ENCODE data around the gene PIP4K2A. TPM values are rescaled to one million over a fixed set of nuclear protein-coding genes. Genes with fewer than 3 reads are reported as not detected.
A peak's percentile ranks its signal among the peaks of the same experiment; 100 is the strongest.

PIP4K2A gene
- total RNA-seq, 1 donor from 2014 or later, result 102 TPM

GRCh38 chr10:22711373-22711772 lies 3.0 kb downstream of the PIP4K2A start:
- no peak for ATAC-seq (ENCODE audit: low read depth)
- TF ChIP-seq, protein P1, sequence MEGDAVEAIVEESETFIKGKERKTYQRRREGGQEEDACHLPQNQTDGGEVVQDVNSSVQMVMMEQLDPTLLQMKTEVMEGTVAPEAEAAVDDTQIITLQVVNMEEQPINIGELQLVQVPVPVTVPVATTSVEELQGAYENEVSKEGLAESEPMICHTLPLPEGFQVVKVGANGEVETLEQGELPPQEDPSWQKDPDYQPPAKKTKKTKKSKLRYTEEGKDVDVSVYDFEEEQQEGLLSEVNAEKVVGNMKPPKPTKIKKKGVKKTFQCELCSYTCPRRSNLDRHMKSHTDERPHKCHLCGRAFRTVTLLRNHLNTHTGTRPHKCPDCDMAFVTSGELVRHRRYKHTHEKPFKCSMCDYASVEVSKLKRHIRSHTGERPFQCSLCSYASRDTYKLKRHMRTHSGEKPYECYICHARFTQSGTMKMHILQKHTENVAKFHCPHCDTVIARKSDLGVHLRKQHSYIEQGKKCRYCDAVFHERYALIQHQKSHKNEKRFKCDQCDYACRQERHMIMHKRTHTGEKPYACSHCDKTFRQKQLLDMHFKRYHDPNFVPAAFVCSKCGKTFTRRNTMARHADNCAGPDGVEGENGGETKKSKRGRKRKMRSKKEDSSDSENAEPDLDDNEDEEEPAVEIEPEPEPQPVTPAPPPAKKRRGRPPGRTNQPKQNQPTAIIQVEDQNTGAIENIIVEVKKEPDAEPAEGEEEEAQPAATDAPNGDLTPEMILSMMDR (IDR thresholded peaks at IDR 0.05), result no peak
- intact Hi-C loops (cut with micrococcal nuclease), result loop anchor here (5.0 to 10.0 kb wide), 3 partner anchors 369 to 709 kb away; partner anchors contain the start of genes DNAJC1 and MSRB2
- CTCF ChIA-PET, result no interaction called here
- POLR2A ChIA-PET, result interaction anchor here (1.5 kb wide), 1 partner anchor 10 kb away, joined by 4 read pairs; no protein-coding TSS in a partner anchor
- H3K9me3 Mint-ChIP-seq, result no peaks in the 10 kb centered on the region
- H3K36me3 Mint-ChIP-seq (ENCODE audit: low read depth), result peaks cover 10% of the 10 kb centered on the region
- peak overlapping the region; percentile 35 for H3K27ac Mint-ChIP-seq
- DNase-seq, result no peak
- H3K4me1 Mint-ChIP-seq, result peaks cover 65% of the 10 kb centered on the region
- H3K4me3 Mint-ChIP-seq, result peak overlapping the region; percentile 62
- H3K27me3 Mint-ChIP-seq, result no peaks in the 10 kb centered on the region

DNA sequence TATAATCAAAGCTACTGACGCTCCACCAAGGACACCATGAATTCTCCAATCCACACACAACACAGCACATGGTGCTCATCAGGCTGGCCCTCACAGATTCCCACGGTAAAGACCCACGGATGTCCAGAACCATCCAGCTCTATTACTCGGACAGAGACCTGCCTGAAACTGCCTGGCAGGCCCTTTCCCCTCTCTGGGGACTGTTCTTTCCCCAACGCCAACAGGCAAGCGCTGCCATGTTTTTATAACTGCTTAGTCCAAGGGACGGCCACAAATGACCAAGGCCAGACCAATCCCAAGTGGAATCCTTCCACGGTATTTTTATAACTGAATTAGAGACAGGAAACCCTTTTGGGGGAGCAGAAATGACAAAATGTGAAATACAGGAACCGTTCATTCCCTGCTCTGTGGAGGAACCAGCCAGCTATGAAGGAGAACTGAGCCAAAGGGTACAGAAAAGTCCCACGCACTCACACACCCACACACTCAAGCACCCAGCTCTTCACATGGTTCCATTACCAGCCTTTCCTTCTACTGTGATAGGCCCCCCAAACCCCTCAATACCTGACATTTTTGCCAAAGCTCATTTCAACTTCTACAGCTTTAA lies 4.1 kb downstream of the PIP4K2A start:
- peak overlapping the region; percentile 79 for H3K27ac Mint-ChIP-seq
- H3K9me3 Mint-ChIP-seq, result no peaks in the 10 kb centered on the region
- no peaks in the 10 kb centered on the region for H3K27me3 Mint-ChIP-seq
- TF ChIP-seq, protein P1 (IDR thresholded peaks at IDR 0.05), result no peak
- H3K4me1 Mint-ChIP-seq, result peaks cover 75% of the 10 kb centered on the region
- intact Hi-C loops (cut with micrococcal nuclease), result loop anchor here (1.0 to 10.0 kb wide), 4 partner anchors 14 to 708 kb away; partner anchors contain the start of genes DNAJC1 and MSRB2
- peak overlapping the region; percentile 62 for H3K4me3 Mint-ChIP-seq
- DNase-seq, result no peak
- CTCF ChIA-PET, result no interaction called here
- POLR2A ChIA-PET, result interaction anchor here (0.6 to 1.7 kb wide), 5 partner anchors 9 to 97 kb away, joined by 3 to 9 read pairs (median 4); no protein-coding TSS in a partner anchor
- peaks cover 16% of the 10 kb centered on the region for H3K36me3 Mint-ChIP-seq (ENCODE audit: low read depth)
- ATAC-seq (ENCODE audit: low read depth), result peak; percentile 11

GRCh38 chr10:22708772-22709171 lies 5.6 kb downstream of the PIP4K2A start:
- POLR2A ChIA-PET, result no interaction called here
- Mint-ChIP-seq H3K36me3 (ENCODE audit: low read depth) (peaks cover 14% of the 10 kb centered on the region), H3K4me3 (no peak overlapping the region)

DNA sequence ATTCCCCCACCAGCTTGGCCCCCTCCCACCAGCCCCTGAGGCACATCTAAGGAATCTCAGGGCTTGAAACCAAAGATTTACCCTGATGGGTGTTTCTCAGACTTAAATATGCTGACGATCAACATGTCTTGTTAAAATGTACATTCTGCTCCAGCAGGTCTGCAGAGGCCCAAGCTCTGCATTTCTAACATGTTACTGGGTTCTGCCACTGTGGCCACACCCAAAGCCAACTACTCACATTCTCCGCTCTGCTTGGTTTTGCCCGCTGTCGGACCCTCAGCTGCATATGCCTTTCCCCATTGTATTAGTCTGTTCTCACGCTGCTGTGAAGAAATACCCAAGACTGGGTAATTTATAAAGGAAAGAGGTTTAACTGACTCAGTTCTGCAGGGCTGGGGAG lies 8.9 kb downstream of the PIP4K2A start:
- TF ChIP-seq, protein P1 (IDR thresholded peaks at IDR 0.05), result no peak
- Mint-ChIP-seq H3K9me3 (no peaks in the 10 kb centered on the region), H3K4me3 (peak overlapping the region; percentile 29), H3K27me3 (no peaks in the 10 kb centered on the region), H3K4me1 (peaks cover 92% of the 10 kb centered on the region), H3K36me3 (ENCODE audit: low read depth) (peaks cover 21% of the 10 kb centered on the region), H3K27ac (peak overlapping the region; percentile 86)
- intact Hi-C loops (cut with micrococcal nuclease), result loop anchor here (2.0 kb wide), 1 partner anchor 75 kb away; no protein-coding TSS in a partner anchor
- POLR2A ChIA-PET, result interaction anchor here (1.2 to 2.3 kb wide), 2 partner anchors 8 to 22 kb away, joined by 3 to 19 read pairs; no protein-coding TSS in a partner anchor
- ATAC-seq (ENCODE audit: low read depth) (no peak), DNase-seq (no peak)
- CTCF ChIA-PET, result interaction anchor here (1.1 kb wide), 1 partner anchor 17 kb away, joined by 3 read pairs; no protein-coding TSS in a partner anchor

More at GRCh38 chr10:22708772-22709171, 5.6 kb downstream of the PIP4K2A start:
- no peaks in the 10 kb centered on the region for H3K27me3 Mint-ChIP-seq
- intact Hi-C loops (cut with micrococcal nuclease), result no loop called here
- no peak overlapping the region for H3K27ac Mint-ChIP-seq
- DNase-seq, result no peak
- CTCF ChIA-PET, result no interaction called here
- no peaks in the 10 kb centered on the region for H3K9me3 Mint-ChIP-seq
- TF ChIP-seq, protein P1 (IDR thresholded peaks at IDR 0.05), result no peak
- peaks cover 85% of the 10 kb centered on the region for H3K4me1 Mint-ChIP-seq
- no peak for ATAC-seq (ENCODE audit: low read depth)

DNA sequence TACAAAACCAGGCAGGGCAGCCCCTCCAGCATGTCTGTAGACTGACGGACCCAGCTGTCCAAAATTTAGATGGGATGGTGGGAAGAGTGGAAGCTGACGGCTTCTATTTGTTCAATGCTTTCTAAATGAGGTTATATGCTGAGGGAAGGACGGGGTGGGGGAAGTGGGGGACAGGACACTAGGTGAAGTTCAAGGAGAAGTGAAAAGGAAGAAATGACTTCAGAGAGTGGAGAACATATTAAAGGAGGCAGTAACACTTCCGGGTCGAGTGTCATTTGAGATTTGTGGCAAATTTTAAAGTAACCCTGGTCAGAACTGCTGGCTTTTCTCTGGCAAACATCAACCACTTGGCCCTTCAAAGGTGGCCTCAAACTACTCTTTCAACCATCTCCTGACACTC lies 9.4 kb downstream of the PIP4K2A start:
- CTCF ChIA-PET, result interaction anchor here (1.0 to 1.4 kb wide), 2 partner anchors 18 to 56 kb away, joined by 3 to 4 read pairs; no protein-coding TSS in a partner anchor
- POLR2A ChIA-PET, result interaction anchor here (0.6 to 2.3 kb wide), 10 partner anchors 8 to 359 kb away, joined by 3 to 19 read pairs (median 6); no protein-coding TSS in a partner anchor
- Mint-ChIP-seq H3K4me3 (peak overlapping the region; percentile 49), H3K27ac (peak overlapping the region; percentile 79), H3K9me3 (no peaks in the 10 kb centered on the region), H3K36me3 (ENCODE audit: low read depth) (peaks cover 21% of the 10 kb centered on the region), H3K4me1 (peaks cover 92% of the 10 kb centered on the region), H3K27me3 (no peaks in the 10 kb centered on the region)
- DNase-seq (no peak), ATAC-seq (ENCODE audit: low read depth) (peak; percentile 69)
- intact Hi-C loops (cut with micrococcal nuclease), result loop anchor here (1.0 to 2.0 kb wide), 3 partner anchors 8 to 74 kb away; no protein-coding TSS in a partner anchor
- TF ChIP-seq, protein P1 (IDR thresholded peaks at IDR 0.05), result no peak
